Endothelial cell (in vitro differentiated cells): ENCODE data around the gene DENND1A. TPM values are rescaled to one million over a fixed set of nuclear protein-coding genes. Genes with fewer than 3 reads are reported as not detected.
A peak's percentile ranks its signal among the peaks of the same experiment; 100 is the strongest.

Experiments used
- DNase-seq: peaks from one replicate; pipeline ENCODE4 v3.0.0; 2021; ENCODE audit warnings: low spot score
- H3K27ac Mint-ChIP-seq: one replicate; pipeline ENCODE4 v1.8.0; 2021; ENCODE audit warnings: mixed read lengths, inconsistent platforms; ENCODE audit not compliant: unreplicated experiment
- H3K27me3 Mint-ChIP-seq: one replicate; pipeline ENCODE4 v1.8.0; 2021; ENCODE audit warnings: mild to moderate bottlenecking, moderate library complexity, mixed read lengths, inconsistent platforms; ENCODE audit not compliant: unreplicated experiment
- H3K36me3 Mint-ChIP-seq: one replicate; pipeline ENCODE4 v1.8.0; 2021; ENCODE audit warnings: mild to moderate bottlenecking, low read depth, mixed read lengths, inconsistent platforms; ENCODE audit not compliant: unreplicated experiment
- H3K4me1 Mint-ChIP-seq: one replicate; pipeline ENCODE4 v1.8.0; 2021; ENCODE audit warnings: mild to moderate bottlenecking, mixed read lengths, inconsistent platforms; ENCODE audit not compliant: unreplicated experiment
- H3K4me3 Mint-ChIP-seq: one replicate; pipeline ENCODE4 v1.8.0; 2021; ENCODE audit warnings: mild to moderate bottlenecking, mixed read lengths, inconsistent platforms; ENCODE audit not compliant: unreplicated experiment
- H3K9me3 Mint-ChIP-seq: one replicate; pipeline ENCODE4 v1.8.0; 2021; ENCODE audit warnings: mixed read lengths, inconsistent platforms; ENCODE audit not compliant: unreplicated experiment
- CTCF ChIP-seq: fragments of 200-600 bp; sonication (generic); IDR thresholded peaks from one replicate; pipeline ENCODE4 v1.5.0; 2021; ENCODE audit warnings: antibody characterized with exemption; ENCODE audit not compliant: unreplicated experiment
- total RNA-seq: library from RNA; stranded (reverse); fragmentation: NEBNext Ultra II Directional; extraction: Animal tissue kit (Norgen Biotek cat#: 25700); gene quantifications from one replicate; pipeline ENCODE4 v1.2.1, GENCODE V29; 2021; ENCODE audit not compliant: unreplicated experiment

Gene DENND1A
- total RNA-seq, 1 donor from 2014 or later = 14.1 TPM

GRCh38 chr9:123426406-123426805 lies 503.5 kb downstream of the DENND1A start:
- Mint-ChIP-seq H3K27ac (no peak overlapping the region), H3K27me3 (peaks cover 11% of the 10 kb centered on the region), H3K4me1 (no peaks in the 10 kb centered on the region), H3K9me3 (no peaks in the 10 kb centered on the region), H3K36me3 (peaks cover 9% of the 10 kb centered on the region), H3K4me3 (no peak overlapping the region)
- no peak for DNase-seq
- no peak for TF ChIP-seq CTCF

DNA sequence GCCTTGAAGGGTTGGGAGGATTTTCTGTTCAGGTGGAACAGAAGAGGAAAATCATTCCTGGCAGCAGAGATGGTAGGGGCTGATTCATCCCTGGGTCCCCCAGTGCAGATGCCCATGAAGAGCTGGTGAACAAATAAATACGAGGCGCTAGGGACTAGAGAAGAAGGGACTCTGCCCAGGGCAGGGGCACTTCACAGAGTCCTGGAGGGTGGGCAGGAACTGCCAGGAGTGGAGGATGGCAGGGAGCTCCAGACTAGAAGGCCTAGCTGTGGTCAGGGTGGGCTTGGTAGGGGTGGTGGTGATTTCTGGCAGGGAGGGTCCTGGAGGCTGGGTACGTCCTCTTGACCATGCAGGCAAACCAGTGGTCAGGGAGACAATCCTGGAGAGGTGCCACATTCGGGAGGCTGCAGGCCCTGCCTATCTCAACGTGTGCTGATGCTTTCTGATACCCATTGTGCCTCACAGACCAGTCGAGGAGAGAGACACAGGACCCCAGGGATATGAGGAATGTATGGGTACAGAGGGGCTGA lies 504.0 kb downstream of the DENND1A start:
- peaks cover 13% of the 10 kb centered on the region for H3K36me3 Mint-ChIP-seq
- no peak overlapping the region for H3K27ac Mint-ChIP-seq
- H3K4me3 Mint-ChIP-seq = no peak overlapping the region
- TF ChIP-seq CTCF = no peak
- no peaks in the 10 kb centered on the region for H3K4me1 Mint-ChIP-seq
- peaks cover 11% of the 10 kb centered on the region for H3K27me3 Mint-ChIP-seq
- no peak for DNase-seq
- no peaks in the 10 kb centered on the region for H3K9me3 Mint-ChIP-seq

DNA sequence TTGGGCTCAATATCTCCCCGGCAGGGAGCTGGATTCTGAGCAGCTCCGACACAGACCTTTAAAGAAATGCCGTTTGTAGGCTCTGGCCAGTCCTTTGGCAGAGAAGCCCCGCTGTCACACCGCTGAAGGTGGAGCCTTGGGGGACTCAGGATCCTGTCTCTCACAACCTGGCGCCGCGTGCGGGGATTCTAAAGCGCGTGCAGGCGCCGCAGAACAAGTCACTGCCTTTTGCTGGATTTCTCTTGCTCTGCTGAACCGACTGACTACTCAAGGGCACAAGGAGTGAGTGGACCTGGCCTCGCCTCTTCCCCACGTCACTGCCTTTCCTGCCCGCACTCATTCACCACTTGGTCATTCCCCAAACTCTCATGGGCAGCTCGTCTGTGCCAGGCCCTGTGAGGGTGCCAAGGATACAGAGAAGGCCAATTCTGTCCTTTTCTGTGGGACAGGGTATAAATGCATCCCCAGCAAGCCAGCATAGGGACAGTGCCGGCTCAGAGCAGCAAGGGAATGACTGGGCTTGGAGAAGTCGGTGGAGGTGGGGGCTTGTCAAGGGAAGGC lies 504.6 kb downstream of the DENND1A start:
- DNase-seq = no peak
- Mint-ChIP-seq H3K36me3 (peaks cover 11% of the 10 kb centered on the region), H3K27me3 (peaks cover 10% of the 10 kb centered on the region), H3K4me3 (no peak overlapping the region), H3K27ac (peak overlapping the region; percentile 18), H3K4me1 (no peaks in the 10 kb centered on the region), H3K9me3 (no peaks in the 10 kb centered on the region)
- TF ChIP-seq CTCF = no peak

DNA sequence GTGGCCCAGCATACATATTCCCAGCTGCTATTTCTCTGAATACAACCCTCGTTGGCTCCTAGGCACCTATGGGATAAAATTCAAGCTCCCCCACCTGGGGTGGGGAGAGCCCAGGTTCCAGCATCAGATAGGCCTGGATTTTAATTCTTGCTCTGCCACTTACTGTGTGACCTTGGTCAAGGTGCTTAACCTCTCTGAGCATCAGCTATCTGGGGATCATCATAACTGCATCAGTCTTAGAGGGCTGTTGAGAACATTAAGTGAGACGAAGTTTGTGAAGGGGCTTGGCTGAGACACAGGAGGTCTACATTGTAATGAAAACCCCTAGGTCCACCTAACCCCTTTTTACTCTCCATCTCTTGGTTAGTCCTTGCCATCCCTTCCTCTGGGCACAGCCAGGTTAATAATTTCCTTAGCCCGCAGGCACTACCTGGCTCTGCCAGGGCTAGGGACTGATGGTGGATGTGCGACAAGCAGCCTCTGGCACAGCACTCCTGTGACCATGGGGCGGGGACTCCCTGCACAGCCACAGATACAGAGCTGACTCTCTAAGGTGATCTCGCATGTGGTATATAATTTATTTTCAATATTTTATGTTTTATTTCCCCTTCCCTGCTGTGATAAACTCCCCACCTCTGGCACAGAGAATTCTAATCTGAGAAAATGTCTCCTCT lies 505.2 kb downstream of the DENND1A start:
- H3K9me3 Mint-ChIP-seq = no peaks in the 10 kb centered on the region
- no peak for DNase-seq
- H3K36me3 Mint-ChIP-seq = peaks cover 14% of the 10 kb centered on the region
- H3K4me3 Mint-ChIP-seq = no peak overlapping the region
- H3K27ac Mint-ChIP-seq = no peak overlapping the region
- H3K27me3 Mint-ChIP-seq = peaks cover 13% of the 10 kb centered on the region
- no peak for TF ChIP-seq CTCF
- peaks cover 4% of the 10 kb centered on the region for H3K4me1 Mint-ChIP-seq

- no peaks in the 10 kb centered on the region for H3K9me3 Mint-ChIP-seq
- peaks cover 13% of the 10 kb centered on the region for H3K27me3 Mint-ChIP-seq
- DNase-seq = no peak
- no peak for TF ChIP-seq CTCF
- no peak overlapping the region for H3K27ac Mint-ChIP-seq
- H3K4me3 Mint-ChIP-seq = no peak overlapping the region
- H3K36me3 Mint-ChIP-seq = peaks cover 14% of the 10 kb centered on the region
- peaks cover 5% of the 10 kb centered on the region for H3K4me1 Mint-ChIP-seq
Measured at GRCh38 chr9:123424131-123424530, 505.8 kb downstream of the DENND1A start.
